Stimulated activated CD4-positive, alpha-beta T cell treated with anti-CD3 and anti-CD28 coated beads, Interleukin-1b, Interleukin-23, amount 100 ng/mL, for 1 hour (primary cell): Measurements from ENCODE around the gene NMT1.

Source experiments
- DNase-seq, 2 donors: peaks; one replicate each; pipeline ENCODE4 v3.0.0-alpha.2; 2020; ENCODE audit warnings: low read depth in 2 of 2

NMT1 gene

DNA sequence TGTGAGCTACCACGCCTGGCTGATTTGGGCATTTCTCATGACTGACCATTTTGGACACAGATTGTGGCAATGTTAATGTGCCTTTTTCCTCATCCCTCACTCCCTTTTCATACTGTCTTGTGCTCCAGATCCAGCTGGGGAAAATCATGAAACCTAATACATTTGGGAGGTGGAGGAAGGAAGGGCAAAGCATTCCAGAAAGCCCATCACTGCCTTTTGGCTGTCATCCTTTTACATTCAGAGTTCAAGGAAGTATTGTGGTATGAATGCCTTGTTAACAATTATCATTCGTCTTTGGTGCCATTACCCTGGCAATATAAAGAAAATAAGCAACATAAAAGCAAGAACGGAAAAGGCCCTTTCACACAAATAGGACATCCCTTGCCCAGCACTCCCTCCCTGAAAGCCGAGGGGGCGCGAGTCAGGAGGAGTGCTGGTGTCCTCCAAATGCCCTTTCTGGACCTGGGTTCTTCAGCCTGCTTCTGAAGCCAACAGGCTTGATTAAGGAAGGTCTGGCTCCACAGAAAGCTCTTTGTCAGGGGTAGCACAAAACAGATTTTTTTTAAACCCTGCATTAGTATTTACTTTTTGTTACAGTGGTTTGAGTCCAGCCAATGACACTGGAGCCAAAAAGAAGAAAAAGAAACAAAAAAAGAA is 20.1 kb downstream of the NMT1 start:
- DNase-seq, result no peak

DNA sequence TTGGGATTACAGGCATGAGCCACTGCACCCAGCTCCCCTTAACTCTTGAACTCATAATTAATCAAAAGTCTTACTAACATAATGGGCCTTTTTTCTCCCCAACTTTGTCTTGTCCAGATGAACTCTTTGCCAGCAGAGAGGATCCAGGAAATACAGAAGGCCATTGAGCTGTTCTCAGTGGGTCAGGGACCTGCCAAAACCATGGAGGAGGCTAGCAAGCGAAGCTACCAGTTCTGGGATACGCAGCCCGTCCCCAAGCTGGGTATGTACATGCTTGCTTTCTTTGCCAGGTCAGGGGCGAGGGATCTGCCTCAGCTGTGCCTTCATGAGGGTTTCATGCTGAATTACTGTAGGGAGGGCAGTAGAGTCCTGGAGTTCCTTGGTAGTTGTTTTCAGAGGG is 25.3 kb downstream of the NMT1 start:
- no peak for DNase-seq

DNA sequence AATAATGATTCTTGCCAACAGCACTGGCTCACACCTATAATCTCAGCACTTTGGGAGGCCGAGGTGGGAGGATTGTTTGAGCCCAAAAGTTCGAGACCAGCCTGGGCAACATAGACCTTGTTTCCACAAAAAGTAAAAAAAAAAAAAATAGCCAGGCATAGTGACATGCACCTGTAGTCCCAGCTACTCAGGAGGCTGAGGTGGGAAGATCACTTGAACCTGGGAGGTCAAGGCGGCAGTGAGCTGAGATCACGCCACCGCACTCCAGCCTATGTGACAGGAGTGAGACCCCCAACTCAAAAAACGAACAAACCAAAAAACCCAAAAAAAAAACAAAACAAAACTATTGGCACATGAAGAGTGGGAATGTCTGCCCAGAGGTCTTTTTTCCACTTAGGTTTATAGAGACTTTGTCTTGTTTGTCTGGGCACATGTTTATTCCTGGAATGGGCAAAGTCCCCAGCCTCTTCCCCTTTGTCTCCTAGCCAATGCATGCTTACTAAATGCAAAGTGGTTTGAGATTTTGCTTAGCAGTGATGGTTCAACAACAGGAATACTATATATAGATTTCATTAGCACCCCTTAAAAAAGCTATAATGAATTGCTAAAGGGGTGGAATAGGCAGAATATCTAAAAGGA is 25.9 kb downstream of the NMT1 start:
- no peak for DNase-seq

DNA sequence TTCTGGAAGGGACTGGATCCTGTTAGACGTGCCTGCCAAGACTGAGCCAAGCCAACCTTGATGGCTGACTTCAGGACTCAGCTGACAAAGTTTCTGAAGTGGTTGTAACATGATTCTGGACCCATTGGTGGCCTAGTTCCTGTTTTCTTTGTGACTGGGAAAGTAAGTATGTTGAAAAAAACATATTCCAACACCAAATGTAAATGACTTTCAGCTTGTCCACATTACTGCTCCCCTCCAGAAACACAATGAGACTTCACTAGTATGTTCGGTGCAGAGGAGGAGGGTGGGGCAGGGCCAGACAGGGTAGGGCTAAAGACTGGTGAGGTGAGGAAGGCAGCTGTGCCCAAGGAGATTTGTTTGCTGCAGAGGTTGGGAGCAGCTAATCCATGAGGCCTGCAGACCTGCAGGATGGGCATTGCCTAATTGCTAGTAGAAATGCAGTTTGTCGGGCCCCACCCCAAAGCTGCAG is 26.4 kb downstream of the NMT1 start:
- DNase-seq, result no peak

DNA sequence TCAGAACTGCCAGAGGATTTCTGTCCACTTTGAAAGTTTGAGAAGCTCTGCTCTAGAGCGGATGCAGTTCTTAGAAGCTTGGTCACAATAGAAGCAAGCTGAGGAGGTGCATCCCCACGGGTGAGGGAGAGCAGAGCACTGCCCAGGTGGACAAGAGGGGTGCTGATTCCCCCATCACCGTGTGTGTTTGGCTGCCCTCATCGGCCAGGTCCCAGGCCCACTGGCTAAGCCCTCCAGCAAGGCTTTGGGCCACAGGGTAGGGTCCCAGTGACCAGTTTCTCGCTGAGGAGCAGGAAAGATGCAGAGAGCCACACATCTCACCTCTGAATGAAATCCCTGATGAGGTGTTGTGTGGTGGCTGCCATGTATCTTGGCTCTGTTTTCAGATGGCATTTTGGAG is 26.9 kb downstream of the NMT1 start:
- DNase-seq, result no peak

DNA sequence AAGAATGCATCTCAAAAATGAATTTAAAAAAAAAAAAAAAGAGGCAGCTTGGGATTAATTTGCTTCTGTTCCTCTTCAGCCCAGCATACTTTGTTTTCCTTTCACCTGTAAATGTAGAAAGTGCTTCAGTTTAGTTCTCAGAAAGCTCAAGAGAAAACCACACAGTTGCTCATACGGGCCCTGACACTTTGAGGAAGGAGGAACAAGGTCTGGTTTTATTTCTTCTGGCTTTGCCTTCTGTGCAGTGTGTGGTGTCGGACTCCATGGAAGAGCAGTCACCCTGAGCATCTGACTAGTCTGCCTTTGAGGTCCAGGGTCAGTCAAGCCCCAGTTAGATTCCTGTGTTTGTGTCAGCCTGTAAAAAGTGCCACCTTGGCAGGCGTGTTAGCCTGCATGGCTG is 27.6 kb downstream of the NMT1 start:
- DNase-seq, result no peak

DNA sequence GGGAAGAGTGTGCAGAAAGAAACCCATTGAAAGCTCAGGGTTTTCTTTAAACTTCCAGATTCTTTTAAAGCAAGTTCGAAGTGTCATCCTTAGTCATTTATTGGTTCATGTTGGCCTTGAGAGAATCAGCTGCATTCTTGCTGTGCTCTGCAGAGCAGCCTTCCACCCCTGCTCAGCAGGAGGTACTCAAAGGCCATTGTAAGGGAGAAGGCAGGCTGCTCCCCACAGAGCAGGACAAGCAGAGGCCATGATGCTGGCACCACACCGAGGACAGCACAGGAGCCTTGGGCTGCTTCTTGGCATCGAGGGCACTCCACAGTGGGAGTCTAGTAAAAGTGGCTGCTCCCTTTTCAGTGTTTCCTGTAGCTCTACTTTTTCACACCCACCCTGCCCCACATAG is 29.6 kb downstream of the NMT1 start:
- DNase-seq, result no peak

DNA sequence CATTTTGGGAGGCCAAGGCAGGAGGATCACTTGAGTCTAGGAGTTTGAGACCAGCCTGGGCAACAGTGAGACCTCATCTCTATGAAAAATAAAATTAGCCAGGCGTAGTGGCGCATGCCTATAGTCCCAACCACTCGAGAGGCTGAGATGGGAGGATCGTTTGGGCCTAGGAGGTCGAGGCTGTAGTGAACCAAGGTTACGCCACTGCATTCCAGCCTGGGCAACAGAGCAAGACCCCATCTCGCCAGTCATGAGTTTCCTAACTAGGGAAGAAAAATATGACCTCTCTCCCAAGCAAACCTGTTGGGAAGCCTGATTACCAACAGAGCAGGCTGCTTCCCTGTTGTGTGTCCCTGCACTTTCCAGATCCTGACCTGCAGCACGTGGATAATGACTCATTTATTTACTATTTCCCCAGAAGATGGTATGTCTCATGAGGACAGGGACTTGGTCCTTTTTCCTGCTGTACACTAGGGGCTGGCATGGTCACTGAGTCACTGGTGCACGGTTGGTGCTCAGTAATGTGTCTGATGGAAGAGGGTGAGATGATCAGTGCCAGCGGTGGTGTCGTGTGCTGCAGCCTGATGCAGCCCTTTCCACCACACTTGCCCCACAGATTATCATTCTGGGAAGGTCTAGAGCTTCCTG is 30.8 kb downstream of the NMT1 start:
- DNase-seq, result no peak

DNA sequence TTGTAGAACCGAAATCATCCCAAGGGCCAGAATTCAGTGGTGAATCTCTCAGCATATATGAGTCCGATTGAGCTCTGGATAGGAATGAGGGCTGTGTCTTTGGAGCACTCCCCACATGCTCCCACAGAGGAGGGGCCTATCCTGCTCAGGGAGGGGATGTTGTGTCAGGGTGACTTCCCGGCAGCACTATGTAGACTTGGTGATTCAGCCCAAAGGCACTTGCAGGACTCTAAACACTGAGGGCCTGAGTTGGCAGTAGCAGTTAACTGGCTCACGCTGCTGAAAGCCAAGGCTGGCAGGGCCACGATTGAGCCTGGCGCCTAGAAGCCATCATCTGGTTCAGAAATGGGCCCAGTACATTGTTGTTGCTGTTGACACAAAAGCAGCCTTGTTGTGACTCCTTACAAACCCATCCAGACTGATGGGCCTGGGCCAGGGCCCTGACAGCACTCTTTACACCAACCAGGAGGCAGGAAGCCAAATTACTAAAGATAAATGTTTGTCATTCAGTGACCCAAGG is 31.9 kb downstream of the NMT1 start:
- DNase-seq, result no peak

DNA sequence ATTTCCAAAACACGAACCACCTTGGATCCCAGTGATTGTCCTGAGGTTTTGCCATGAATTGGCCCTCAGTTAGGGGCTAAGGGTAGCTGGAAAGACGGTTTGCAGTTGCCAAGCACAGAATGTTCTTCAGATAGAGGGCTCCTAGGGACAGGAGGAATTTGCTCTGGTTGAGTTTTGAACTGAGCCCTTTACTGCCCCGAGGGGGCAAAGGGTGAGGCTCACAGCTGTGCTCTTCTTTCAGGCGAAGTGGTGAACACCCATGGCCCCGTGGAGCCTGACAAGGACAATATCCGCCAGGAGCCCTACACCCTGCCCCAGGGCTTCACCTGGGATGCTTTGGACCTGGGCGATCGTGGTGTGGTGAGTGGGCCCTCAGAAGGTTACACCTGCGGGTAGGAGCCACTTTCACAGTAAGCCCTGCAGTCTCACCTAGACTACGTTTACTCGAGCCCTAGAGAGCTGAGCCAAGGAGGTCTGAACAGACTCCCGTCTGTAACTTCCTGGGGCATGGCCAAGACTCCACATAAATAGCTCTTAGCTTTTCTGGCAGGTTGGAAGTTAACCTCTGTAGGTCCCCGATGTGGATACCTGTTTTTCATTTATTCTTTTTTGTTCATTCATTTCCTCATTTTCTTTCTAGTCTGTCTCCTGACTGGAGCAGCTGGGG is 32.5 kb downstream of the NMT1 start:
- DNase-seq, result no peak

DNA sequence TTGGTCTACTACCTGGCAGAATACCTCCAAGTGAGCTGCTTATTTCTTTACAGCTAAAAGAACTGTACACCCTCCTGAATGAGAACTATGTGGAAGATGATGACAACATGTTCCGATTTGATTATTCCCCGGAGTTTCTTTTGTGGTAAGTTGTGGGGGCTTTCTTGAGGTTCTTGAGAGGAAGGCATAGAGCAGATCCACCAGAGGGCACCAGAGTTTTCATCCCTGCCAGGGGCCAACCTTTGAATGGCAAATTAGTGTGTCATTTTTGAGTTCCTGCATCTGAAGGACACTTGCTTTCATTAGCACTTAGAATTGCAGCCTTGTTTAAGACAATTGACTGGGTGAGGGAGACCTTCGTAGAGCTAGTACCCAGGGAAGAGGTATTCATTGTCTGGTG is 35.0 kb downstream of the NMT1 start:
- no peak for DNase-seq

DNA sequence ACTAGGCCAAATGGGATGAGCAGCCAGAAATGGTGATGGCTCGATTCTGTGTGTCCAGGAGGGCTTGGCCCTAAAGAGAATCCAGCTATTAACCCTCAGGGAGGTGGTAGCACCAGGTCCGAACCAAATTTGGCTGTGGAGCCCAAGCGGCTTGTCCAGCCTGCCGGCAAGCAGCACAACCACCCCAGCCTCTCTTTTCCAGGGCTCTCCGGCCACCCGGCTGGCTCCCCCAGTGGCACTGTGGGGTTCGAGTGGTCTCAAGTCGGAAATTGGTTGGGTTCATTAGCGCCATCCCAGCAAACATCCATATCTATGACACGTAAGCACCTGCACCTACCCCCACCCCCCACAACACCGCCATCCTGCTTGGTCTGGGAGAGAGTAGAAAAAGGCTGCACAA is 35.8 kb downstream of the NMT1 start:
- DNase-seq, result no peak

DNA sequence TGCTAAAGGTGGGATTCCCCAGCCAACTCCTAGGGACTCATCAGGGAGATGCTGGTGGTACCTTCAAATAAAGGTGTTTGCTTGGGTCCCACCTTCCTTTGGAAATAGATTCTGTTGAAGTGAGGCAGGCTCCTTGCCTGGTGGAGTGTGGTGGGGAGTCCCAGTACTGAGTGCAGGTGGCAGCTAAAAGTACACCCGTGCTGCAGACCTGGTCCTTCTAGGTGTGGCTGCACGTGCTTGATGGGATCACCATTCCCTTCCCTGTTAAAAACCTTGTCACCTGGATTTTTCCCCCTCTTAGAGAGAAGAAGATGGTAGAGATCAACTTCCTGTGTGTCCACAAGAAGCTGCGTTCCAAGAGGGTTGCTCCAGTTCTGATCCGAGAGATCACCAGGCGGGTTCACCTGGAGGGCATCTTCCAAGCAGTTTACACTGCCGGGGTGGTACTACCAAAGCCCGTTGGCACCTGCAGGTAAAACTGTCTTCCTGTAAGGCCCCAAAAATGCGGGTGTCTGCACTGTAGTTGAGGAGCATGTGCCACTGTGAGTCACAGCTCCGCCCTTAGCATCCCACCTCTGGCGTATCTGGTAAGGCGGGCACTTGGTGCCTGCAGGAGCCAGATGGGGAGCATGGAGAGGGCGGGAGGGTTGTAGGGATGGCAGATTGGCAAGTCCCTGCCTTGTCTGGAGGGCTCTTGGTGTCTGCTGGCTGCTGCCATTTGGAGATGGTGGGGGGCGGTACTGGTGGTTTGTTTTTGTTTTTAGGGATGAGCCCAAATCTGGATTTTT is 37.2 kb downstream of the NMT1 start:
- no peak for DNase-seq

DNA sequence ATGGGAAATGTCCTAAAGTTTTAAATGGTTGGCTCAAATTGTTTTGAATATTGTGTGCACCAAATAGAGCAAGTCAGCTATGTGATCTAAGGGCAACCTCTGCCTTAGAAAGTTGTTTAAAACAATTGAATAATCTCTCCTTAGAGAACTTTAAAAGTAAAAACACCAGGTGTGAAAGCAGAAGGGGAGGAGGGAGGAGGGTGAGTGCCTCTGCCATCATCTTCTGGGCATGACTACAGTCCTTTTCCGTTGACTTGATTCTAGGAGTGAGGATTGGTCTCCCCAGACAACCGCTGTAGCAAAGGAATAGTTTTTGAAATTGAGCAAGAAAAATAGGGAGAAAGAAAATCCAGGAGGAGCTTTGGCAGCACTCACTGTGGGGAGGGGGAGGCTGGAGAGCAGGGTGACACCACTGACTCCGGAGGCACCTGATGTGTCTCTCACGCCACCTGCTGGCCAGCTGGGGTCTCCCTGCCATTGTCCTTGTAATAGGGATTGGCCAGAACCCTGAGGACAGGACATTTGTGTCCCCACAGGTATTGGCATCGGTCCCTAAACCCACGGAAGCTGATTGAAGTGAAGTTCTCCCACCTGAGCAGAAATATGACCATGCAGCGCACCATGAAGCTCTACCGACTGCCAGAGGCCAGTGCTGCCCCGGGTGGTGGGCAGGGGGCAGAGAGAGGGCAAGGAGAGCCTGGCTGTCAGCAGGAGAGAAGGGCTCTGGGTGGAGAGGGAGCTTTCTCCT is 37.9 kb downstream of the NMT1 start:
- peak; percentile 27 to 55 for DNase-seq

DNA sequence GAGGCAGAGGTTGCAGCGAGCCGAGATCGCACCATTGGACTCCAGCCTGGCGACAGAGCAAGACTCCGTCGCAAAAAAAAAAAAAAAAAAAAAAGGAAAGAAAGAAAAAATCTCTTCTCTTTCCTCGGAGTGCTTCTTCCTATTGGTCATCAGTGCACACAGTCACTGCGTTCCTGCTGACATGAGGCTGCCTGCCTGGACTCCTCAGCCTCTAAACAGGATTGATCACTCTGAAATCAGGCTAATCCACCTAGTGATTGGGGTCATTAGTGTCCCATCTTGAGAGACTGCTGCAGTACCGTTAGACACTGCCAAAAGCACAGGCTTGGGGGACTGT is 40.4 kb downstream of the NMT1 start:
- no peak for DNase-seq

DNA sequence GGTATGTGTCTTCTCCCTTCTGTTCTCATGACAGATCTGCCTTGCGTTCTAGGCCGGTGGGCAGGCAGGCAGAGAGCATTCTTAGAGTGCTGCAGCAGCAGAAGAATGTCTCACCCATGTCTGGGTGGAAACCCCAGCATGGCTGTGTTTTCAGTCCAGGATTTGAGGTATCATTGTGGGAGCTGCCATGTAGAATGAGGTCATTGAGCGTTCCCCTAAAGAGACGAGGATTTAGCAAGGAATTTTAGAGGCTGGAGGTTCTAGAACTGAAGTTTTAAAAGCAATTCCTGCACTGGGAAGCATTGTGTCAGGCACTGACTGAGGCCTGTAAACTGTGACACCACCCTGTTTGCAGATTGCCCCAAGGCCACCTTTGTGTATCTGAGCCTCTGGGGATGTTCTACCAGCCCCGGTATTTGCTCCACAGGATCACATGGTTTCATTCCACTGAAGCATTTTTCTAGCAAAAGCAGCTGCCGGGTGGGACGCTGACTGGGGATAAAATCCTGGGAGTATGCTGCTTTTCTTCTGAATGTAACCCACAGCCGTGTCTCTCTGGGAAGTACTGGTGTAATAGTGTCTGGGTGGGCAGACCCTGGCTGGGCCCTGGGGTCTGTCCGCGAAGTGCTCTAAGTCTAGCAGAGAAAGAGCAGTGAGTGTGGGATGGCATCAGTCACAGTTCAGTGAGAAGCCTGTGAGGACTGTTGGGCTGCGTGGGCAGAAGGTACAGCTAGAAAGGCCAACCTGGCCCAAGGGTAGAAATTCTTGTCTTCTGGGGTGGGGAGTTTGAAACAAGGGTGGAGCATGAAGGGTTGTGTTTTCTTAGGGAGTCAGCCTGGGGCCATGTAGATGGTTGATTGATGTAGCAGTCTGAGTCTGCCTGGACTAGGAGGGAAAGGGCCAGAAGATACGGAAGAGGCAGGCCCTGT is 41.0 kb downstream of the NMT1 start:
- no peak for DNase-seq

DNA sequence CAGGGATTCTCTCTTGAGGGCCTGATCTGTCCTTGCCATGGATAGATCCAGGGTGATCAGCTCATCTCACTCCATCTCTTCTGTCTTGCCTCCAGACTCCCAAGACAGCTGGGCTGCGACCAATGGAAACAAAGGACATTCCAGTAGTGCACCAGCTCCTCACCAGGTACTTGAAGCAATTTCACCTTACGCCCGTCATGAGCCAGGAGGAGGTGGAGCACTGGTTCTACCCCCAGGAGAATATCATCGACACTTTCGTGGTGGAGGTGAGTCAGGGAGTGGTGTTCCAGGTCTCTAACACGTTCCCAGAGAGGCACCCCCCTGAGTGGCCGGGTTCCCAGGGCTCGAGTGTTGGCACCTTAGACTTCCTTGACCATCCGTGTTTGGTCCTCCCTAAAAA is 41.7 kb downstream of the NMT1 start:
- no peak for DNase-seq

DNA sequence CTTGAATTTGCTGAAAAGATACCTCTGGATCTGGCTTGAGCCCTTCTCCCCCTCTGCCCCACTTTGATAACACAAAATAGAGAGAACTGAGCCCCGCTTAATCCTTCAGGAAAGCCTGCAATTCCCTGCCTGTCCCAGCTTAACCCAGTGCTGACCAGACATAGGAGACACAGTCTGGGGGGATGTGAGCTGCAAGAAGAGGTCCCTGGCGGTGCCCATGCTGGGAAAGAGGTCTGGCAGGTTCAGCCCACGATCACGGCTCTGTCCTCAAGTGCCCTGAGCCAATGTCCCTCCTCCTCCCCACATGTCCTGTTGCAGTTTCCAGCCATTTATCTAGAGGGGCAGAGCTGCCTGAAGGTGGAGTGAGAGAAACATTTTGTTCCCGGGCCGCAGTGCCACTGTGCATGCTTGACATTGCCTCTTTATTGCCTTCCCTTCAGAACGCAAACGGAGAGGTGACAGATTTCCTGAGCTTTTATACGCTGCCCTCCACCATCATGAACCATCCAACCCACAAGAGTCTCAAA is 42.2 kb downstream of the NMT1 start:
- DNase-seq, result no peak

DNA sequence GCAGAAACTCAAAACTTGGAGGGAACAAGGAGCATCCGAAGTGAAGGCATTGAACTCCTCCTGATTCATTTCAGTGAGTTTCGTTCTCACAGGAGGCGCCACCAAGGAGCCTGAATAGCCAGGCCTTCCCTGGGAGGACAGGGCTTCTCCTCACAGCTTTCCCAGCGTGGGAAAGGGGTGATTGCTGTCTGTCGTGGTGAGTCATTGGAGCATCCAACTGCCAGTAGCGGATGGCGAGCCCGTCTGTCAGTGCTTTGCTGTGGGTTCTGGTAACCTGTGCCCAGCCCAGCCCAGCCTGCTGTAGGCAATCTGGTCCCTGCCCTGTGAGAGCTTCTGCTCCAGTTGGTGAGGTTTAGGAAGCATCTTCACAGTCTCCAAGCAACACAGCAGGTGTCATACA is 42.9 kb downstream of the NMT1 start:
- DNase-seq, result no peak

DNA sequence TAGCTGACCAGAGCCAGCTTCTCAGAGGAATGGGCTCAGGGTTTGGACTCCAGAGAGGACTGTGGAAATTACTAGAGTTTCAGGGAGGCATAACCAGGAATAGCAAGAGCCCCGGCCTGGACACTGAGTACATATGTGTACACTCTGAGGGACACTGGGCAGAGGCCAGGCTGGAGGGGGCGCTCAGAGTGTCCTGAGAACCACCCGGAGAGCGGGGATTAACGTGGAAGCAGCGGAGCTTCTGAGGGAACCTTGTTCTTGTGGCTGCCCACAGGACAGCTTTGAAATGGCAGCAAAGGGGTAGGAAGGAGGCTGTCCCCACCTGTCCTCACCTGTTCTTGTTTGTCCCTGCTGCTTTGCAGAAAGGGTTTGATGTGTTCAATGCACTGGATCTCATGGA is 43.4 kb downstream of the NMT1 start:
- DNase-seq, result no peak
